Measurements from ENCODE around the gene GPR158. TPM values are rescaled to one million over a fixed set of nuclear protein-coding genes. Genes with fewer than 3 reads are reported as not detected.

The GPR158 gene
- total and polyA plus RNA-seq, 9 of the 15 experiments (the other 6 are each of a cell fraction or from before 2014, with no cell fraction given) = 4.0 to 7.6 (median 5.0) TPM

DNA sequence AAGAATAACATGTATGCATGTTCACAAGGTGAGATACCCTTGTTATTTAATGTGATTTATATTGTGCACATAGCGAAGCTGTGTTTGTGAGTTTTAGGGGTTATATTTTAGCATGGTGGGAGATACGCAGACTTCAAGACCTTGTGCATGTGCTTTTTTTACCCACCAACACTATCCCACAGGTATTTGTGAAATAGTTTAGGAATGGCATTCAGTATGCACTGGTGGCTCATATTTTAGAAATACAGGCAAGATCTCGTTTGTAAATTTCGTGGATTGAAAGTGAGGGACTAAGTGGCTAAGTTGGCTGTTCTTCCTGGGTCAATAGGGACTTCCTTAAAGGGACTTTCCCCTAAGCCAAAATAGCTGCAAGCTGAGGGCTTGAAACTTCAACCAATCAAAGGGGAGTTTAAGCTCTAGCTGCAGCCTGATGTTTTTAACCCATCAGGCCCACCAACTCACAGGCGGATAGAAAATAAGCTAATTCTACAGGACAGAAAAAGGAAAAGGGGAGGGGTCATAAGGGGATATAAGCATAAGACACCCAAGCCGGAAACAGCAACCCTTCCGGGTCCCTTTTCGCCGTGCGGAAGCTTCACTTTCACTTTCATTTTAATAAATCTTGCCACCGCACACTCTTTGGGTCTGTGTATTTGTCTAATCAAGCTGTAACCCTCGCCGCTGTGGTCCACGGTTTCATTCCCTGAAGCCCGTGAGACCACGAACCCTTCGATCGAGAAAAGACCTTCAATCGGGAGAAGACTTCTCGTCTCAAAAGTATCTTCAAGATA, 291.0 kb downstream of the GPR158 start (continued):
- TF ChIP-seq ID3 (CRISPR knock-in tag; IDR thresholded peaks at IDR 0.05) (no peak), ID3 (tag; IDR thresholded peaks at IDR 0.05) (no peak), HLTF (IDR thresholded peaks at IDR 0.05) (no peak), RBBP5 (IDR thresholded peaks at IDR 0.05; ENCODE audit: borderline replicate concordance, insufficient read depth, low read length, poor library complexity, severe bottlenecking) (peak; percentile 90), DNMT1 (IDR thresholded peaks at IDR 0.05) (no peak), CSDE1 (IDR thresholded peaks at IDR 0.05) (no peak), ZSCAN29 (IDR thresholded peaks at IDR 0.05) (no peak), RERE (CRISPR knock-in tag; IDR thresholded peaks at IDR 0.05; ENCODE audit: borderline replicate concordance) (no peak), TARDBP (IDR thresholded peaks at IDR 0.05) (no peak), MIER1 (IDR thresholded peaks at IDR 0.05; ENCODE audit: low read depth) (no peak), HDAC2 (IDR thresholded peaks at IDR 0.05) (peak; percentile 32; the same call in 1 of the 2 replicates), CBX1 (IDR thresholded peaks at IDR 0.05; ENCODE audit: low read depth) (no peak), CEBPZ (IDR thresholded peaks at IDR 0.05; ENCODE audit: borderline replicate concordance, low read depth, low read length) (no peak), NFXL1 (CRISPR knock-in tag; IDR thresholded peaks at IDR 0.05) (no peak), NR2C1 (IDR thresholded peaks at IDR 0.05) (peak; percentile 82), NR2C1 (tag; IDR thresholded peaks at IDR 0.05) (peak; percentile 73; the same call in 1 of the 2 replicates), TAF1 (IDR thresholded peaks at IDR 0.05; ENCODE audit: control insufficient read depth, extremely low read depth, insufficient read depth, low read length, severe bottlenecking) (peak; percentile 45), FOXA3 (CRISPR knock-in tag; conservative IDR thresholded peaks at IDR 0.05 in 1 of 2, IDR thresholded peaks at IDR 0.05 in 1 of 2) (peak in 1 of 2 experiments; percentile 30; a peak in 1 of 4 replicates), JUNB (CRISPR knock-in tag; conservative IDR thresholded peaks at IDR 0.05) (no peak), BCOR (IDR thresholded peaks at IDR 0.05) (no peak), MXI1 (IDR thresholded peaks at IDR 0.05; ENCODE audit: low read depth, low read length) (0 out of 2 replicates have a peak, but pooled peaks have one; percentile 17)
